ENCODE results near the gene VAPB.

The VAPB gene

DNA sequence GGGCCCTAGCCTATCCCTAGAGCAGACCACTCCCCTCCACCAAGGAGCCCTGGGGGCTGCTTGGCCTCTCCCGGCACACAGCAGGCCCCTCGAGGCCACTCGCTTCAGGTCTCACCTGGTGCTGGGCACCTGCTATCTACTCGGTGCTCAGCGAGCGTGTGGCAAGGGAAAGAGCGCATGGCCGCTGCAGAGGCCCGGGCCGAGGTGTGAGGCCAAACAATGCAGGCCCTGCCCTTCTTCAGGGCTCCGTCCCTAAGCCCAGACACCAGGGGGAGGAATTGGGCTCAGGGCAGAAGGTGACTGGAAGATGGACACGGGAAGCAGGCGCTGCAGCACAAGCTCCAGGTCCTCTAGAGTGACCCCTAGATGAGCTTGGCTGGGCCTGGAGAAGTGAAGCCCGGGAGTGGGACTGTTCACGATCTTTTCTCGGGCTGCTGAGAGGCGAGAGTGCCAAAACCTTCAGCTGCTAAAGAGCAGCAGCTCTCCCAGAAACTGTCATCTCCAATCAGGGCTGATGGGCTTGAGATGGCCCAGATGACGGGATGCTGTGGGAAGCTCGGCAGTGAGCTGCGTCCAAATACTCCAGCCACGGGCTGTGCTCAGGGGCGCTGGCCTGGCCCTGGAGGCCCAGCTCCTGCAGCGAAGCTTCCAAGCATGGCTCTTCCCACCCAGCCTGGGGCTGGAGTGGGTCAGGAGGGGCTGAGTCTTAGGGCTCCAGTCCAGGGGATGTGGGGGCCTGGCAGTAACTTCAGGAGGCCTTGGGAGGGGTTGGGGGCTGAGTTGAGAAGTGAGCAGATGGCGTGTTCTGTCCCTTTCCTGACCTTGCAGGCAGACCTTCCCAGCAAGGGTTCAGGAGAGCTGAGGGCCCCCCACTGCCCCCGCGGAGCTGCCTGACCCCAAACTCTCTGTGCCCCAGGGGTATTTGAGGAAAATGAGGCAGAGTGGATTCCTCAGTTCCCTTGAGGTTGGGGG is 82.5 kb downstream of the VAPB start:
- TF ChIP-seq, protein P1, sequence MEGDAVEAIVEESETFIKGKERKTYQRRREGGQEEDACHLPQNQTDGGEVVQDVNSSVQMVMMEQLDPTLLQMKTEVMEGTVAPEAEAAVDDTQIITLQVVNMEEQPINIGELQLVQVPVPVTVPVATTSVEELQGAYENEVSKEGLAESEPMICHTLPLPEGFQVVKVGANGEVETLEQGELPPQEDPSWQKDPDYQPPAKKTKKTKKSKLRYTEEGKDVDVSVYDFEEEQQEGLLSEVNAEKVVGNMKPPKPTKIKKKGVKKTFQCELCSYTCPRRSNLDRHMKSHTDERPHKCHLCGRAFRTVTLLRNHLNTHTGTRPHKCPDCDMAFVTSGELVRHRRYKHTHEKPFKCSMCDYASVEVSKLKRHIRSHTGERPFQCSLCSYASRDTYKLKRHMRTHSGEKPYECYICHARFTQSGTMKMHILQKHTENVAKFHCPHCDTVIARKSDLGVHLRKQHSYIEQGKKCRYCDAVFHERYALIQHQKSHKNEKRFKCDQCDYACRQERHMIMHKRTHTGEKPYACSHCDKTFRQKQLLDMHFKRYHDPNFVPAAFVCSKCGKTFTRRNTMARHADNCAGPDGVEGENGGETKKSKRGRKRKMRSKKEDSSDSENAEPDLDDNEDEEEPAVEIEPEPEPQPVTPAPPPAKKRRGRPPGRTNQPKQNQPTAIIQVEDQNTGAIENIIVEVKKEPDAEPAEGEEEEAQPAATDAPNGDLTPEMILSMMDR (IDR thresholded peaks at IDR 0.05; ENCODE audit: insufficient read depth, low read depth, low read length, missing control alignments), result no peak

GRCh38 chr20:58472273-58473018 is 83.4 kb downstream of the VAPB start:
- DNase-seq (ENCODE audit: low read depth), result no peak
- no peak overlapping the region for H3K4me3 ChIP-seq (ENCODE audit: low read depth, low read length)

More for the DNA sequence above, 82.5 kb downstream of the VAPB start:
- no peak overlapping the region for H3K4me3 ChIP-seq (ENCODE audit: low read depth, low read length)
- no peak for DNase-seq (ENCODE audit: low read depth)

GRCh38 chr20:58473453-58474425 is 84.7 kb downstream of the VAPB start:
- H3K4me3 ChIP-seq (ENCODE audit: low read depth, low read length), result no peak overlapping the region
- TF ChIP-seq, protein P1 (IDR thresholded peaks at IDR 0.05; ENCODE audit: insufficient read depth, low read depth, low read length, missing control alignments), result no peak
- no peak for DNase-seq (ENCODE audit: low read depth)

More at GRCh38 chr20:58472273-58473018, 83.4 kb downstream of the VAPB start:
- TF ChIP-seq, protein P1 (IDR thresholded peaks at IDR 0.05; ENCODE audit: insufficient read depth, low read depth, low read length, missing control alignments), result no peak

GRCh38 chr20:58475466-58475865 is 86.4 kb downstream of the VAPB start:
- DNase-seq (ENCODE audit: low read depth), result no peak
- TF ChIP-seq, protein P1 (IDR thresholded peaks at IDR 0.05; ENCODE audit: insufficient read depth, low read depth, low read length, missing control alignments), result no peak
- no peak overlapping the region for H3K4me3 ChIP-seq (ENCODE audit: low read depth, low read length)

GRCh38 chr20:58478141-58478805 is 89.2 kb downstream of the VAPB start:
- TF ChIP-seq, protein P1 (IDR thresholded peaks at IDR 0.05; ENCODE audit: insufficient read depth, low read depth, low read length, missing control alignments), result no peak
- no peak overlapping the region for H3K4me3 ChIP-seq (ENCODE audit: low read depth, low read length)
- no peak for DNase-seq (ENCODE audit: low read depth)
